GM21737 (cell line): ENCODE data around the gene EFHB.
"Not testable (repeated sequence)": the region's sequence is repeated elsewhere in the genome, so short reads cannot be mapped to it uniquely, and the experiment has no call there.

Experiments
- ATAC-seq: cut with Tn5 transposase; IDR thresholded peaks from one replicate; pipeline ENCODE4 v1.9.1; 2021; ENCODE audit warnings: mild to moderate bottlenecking, moderate library complexity; ENCODE audit not compliant: unreplicated experiment

EFHB gene, protein sequence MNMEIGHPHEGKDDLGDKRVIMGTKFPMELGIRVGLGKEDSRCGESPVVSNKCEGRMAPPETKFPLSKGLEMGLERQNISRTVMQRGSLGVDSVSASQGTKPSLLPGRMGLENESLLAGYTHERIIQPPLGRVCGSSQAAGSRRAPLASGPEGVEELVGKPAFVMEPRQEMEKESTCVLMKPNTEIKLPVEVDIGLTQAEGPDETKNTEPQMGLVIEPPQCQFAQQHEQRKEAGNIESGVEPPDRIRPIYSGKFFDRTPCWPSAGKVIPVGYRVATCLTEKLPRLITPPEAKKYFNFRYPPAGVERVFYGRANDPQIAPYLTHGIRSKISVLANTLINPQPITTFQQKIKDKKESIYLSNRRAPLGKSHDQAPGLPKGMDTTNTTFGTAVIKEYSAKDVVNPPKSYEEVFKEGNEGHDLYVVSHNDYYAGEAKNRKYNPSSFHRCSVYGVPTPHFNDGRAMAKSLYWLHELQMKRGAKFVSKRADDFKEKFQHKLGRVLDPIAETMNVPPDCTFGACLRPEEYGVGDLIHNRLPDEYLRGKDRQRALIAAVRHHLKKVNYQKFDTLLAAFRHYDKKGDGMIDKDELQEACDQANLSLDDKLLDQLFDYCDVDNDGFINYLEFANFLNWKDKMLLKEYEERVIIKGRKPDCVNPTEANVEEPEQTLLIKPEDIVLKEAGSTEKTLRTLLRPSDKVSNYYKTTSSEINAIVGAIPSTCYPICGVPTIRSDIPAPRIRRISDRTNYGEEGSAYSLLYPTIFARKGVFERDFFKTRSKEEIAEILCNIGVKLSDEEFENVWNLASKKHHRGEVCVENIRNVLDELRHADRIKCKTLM

GRCh38 chr3:19934098-19934566 lies at the start of gene EFHB:
TSS of gene EFHB (minus strand) at chr3:19934217. CDS start at chr3:19934018, 199 bp downstream.
- ATAC-seq, result no peak

GRCh38 chr3:19972054-19972453 lies 38.0 kb upstream of the EFHB start:
- ATAC-seq, result no peak

DNA sequence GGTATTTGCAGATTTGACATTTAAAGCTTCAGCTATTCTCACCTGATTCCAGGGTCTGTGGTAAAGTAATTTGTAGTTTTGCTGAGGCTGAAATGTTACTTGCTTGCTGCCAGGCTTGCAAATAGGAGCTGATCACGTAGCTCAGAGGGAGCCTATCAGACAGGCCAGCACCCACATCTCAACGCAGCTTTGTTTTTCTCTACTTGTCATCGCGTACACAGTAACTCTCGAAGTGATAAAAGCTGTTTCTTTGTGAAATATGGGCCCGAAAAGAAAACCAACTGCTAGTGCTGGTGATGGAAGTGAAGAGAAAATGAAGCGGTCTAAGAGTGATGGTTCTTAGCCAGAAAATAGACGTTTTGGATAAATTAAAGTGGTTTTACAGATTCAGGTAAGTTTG lies 36.3 kb upstream of the EFHB start:
- no peak for ATAC-seq

GRCh38 chr3:19967812-19968211 lies 33.8 kb upstream of the EFHB start:
- ATAC-seq, result no peak

GRCh38 chr3:19967208-19967607 lies 33.2 kb upstream of the EFHB start:
- no peak for ATAC-seq

- no peak for ATAC-seq
Observed at GRCh38 chr3:19961960-19962359, 27.9 kb upstream of the EFHB start.

GRCh38 chr3:19960696-19961095 lies 26.7 kb upstream of the EFHB start:
- ATAC-seq, result no peak

- no peak for ATAC-seq
Observed at GRCh38 chr3:19959505-19959904, 25.5 kb upstream of the EFHB start.

DNA sequence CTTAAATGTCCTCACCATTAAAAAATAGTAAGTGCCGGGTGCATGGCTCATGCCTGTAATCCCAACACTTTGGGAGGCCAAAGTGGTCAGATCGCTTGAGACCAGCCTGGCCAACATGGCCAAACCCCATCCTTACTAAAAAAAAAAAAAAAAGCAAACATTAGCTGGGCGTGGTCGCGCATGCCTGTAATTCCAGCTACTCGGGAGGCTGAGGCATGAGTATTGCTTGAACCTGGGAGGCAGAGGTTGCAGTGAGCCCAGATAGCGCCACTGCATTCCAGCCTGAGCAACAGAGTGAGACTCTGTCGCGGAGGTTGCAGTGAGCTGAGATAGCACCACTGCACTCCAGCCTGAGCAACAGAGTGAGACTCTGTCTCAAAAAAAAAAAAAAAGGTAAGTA lies 23.3 kb upstream of the EFHB start:
- ATAC-seq, result not testable (repeated sequence)

GRCh38 chr3:19954676-19955075 lies 20.7 kb upstream of the EFHB start:
- ATAC-seq, result no peak

DNA sequence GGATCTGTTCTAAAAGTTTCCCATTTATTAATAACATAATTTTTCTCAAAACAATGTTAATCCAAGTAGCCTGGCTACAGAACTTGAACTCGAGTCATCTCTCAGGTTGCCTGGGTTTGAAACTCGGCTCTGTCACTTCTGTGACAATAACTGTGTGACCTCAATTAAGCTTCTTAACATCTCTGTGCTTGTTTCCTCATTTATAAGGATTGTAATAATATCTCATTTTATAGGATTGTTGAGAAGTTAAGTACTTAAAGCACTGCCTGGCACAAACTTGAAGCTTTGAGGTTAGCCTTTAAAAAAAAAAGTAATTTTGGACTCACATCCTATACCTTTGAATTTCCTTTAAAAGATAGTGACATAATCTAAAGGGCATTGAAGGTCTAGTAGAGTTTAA lies 16.3 kb upstream of the EFHB start:
- ATAC-seq, result no peak

DNA sequence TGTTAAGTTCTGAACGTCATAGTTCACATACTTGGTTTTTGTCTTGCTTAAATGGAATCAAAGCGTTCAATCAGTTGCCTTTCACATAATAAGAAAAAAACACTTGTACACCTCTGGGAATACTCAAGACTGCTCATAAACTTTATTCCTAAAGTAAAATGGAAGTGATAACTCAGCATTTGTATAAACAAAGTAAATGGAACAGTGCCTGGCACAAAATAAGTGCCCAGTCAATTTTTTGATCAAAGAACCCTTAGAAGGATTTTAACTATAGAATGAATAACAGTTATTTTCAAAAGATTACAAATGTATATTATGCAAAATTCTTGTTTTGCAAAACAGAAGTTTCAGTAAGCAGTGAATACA lies 14.2 kb upstream of the EFHB start:
- no peak for ATAC-seq

DNA sequence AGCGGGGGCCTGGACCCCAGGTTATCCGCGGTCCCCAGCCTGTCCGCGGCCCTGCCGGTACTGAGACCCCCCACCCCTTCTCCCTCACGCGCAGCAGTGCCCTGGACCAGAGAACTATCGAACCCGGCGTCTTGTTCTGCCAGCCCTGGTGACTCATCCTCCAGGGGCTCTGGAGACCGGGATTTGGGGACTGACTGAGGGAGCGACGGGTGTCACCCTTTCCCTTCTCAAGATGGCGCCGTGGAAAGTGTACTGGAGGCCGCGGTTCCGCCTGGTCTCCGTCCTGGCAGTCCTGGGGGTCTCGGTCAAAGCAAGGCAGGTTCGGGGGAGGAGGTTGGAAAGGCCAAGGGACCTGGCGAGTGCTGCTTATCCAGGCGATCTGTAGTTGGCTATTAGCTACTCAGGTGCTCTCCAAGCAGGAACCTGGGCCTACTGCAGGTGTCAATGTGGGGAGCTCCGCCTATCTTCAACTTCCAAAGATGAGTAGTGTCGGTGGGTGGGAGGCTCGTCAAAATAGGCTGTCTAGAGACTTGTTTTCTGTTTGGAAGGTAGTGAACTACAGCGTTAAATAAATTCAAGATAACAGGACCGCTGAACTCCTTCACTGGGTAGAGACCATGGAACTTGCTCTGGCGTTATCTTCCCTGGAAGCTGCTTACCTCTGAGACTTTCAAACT lies 13.7 kb upstream of the EFHB start:
- peak; percentile 23 for ATAC-seq

- peak; percentile 97 for ATAC-seq
Observed at GRCh38 chr3:19946832-19947548, 13.0 kb upstream of the EFHB start, which contains the start of gene RAB5A. TSS of gene RAB5A (plus strand) at chr3:19947097. CDS start at chr3:19950899, 3,802 bp downstream.

DNA sequence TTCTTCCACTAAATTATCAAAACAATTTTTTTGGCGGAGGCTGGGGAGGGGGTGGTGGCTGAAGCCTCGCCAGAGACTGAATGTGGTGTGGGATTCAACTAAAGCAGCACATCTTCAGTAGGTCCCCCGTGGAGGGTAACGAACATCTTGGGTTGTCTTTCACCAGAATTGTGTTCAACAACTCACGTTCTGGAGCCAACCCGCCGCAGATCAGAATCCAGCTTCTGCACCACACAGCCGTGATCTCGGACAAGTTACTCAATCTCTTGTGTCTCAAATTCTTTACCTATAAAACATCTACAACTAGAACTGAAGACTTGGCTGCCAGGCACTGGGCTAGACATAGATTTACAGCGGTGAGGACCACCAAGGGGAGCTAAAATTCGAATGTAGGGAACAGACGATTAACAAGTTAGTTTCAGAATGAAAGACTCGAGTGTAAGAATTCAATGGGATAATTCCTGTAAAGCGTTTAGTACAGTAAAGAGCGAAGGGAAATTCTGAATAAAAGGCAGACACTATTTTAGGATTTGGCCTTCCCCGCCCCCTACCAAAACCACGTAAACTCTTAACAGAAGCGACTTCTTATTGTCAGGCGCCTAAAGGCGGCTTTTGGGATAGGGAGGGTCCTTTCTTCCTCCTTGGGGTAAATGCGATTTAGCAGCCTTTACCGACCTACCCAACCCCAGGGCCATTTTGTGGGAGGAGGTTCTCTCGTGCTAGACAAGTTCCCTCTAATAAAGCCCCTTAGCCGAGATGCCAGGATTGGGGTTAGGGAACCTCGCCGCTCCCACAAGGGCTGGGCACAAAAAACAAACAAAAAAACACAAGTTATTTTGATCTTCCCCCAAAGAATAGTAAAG lies 12.2 kb upstream of the EFHB start:
- ATAC-seq, result peak; percentile 1

GRCh38 chr3:19945534-19945933 lies 11.5 kb upstream of the EFHB start:
- no peak for ATAC-seq

DNA sequence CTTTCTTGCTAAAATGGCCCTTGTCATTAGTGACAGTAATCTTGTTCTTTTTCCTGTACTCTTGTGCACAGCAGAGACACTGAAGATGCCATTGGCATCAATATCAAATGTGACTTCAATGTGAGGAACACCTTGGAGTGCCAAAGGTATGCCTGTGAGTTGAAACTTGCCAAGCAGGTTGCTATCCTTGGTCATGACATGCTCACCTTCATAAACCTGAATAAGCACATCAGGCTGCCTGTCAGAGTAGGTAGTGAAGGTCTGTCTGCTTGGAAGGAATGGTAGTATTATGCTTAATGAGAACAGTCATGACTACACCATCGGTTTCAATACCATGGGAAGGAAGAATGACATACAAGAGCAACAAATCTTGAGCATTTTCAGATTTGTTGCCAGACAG lies 6.6 kb upstream of the EFHB start:
- ATAC-seq, result no peak

DNA sequence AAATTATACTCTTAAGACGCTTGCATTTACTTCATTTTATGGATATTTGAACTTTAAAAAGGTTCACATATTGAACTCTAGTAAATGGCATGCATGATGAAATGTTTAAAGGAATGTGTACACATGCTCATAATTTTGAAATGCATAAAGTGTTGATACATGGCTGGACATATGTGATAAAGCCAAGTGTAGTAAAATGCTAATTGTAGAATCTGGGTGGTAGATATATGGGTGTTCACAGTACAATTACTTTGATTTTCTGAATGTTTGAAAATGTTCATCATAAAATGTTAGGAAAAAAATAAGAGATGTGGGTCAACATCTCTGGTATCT lies 4.2 kb upstream of the EFHB start:
- ATAC-seq, result no peak

- ATAC-seq, result no peak
Observed at GRCh38 chr3:19937459-19938294, 3.7 kb upstream of the EFHB start.
